GM12878 (cell line): ENCODE measurements around the gene POR. TPM values are rescaled to one million over a fixed set of nuclear protein-coding genes. Genes with fewer than 3 reads are reported as not detected.

Source experiments
- ATAC-seq: fragments of 200-7000 bp; cut with Tn5 transposase; 3 replicates; pipeline ENCODE4 v1.9.1; 2020; ENCODE audit warnings: mild to moderate bottlenecking, moderate library complexity
- BruUV-seq: library from RNA; stranded (reverse); fragments of 400-500 nt; replicated peaks from 2 replicates; lab custom pipeline; 2021; lab: Mats Ljungman, UMichigan
- CTCF ChIA-PET: fragments of 300-600 bp; sonication (Branson Sonifier 250); formaldehyde crosslinking; extraction: SDS; loops from one replicate; lab custom pipeline; 2021; ENCODE audit warnings: inconsistent platforms; lab: Yijun Ruan, JAX
- POLR2A ChIA-PET: fragments of 350-600 bp; formaldehyde crosslinking; extraction: SDS; loops from one replicate; lab custom pipeline; 2021; ENCODE audit warnings: inconsistent platforms; lab: Charles Lee
- RAD21 ChIA-PET: fragments of 300-600 bp; sonication (Branson Sonifier 250); formaldehyde crosslinking; loops from one replicate; lab custom pipeline; 2023; ENCODE audit warnings: antibody characterized with exemption; ENCODE audit not compliant: unreplicated experiment; lab: Charles Lee
- SMC1A ChIA-PET: fragments of 300-600 bp; sonication (Branson Sonifier 250); formaldehyde crosslinking; loops from one replicate; lab custom pipeline; 2023; ENCODE audit not compliant: unreplicated experiment, uncharacterized antibody; lab: Charles Lee
- DNase-seq: peaks from one replicate; pipeline ENCODE4 v3.0.0-alpha.2; 2011; ENCODE audit warnings: low read depth, low spot score
- FAIRE-seq: peaks from 3 replicates; lab custom pipeline; 2011; peaks lifted over from hg19 to GRCh38; lab: Jason Lieb, UNC
- H2AFZ ChIP-seq: 2 replicates; pipeline ENCODE4 v1.6.0; 2011; ENCODE audit warnings: low read depth, low read length, control low read depth; ENCODE audit not compliant: control insufficient read depth
- H3K27ac ChIP-seq: 2 replicates; pipeline ENCODE4 v1.5.1; 2011; ENCODE audit warnings: control low read depth; ENCODE audit not compliant: control insufficient read depth, insufficient read depth
- H3K27me3 ChIP-seq, 2 experiments: replicated peaks in 1 of 2; 2 replicates each; pipeline versions ENCODE4 v1.6.0 to v1.6.1; 2011; ENCODE audit warnings: low read length in 1 of 2; ENCODE audit not compliant: control insufficient read depth in 2 of 2, insufficient read depth in 2 of 2
- H3K36me3 ChIP-seq, 2 experiments: 2 replicates each; pipeline ENCODE4 v1.5.1; 2011; ENCODE audit warnings: low read length in 1 of 2; ENCODE audit not compliant: control insufficient read depth in 2 of 2, insufficient read depth in 2 of 2
- H3K4me1 ChIP-seq: 2 replicates; pipeline ENCODE4 v1.6.1; 2011; ENCODE audit warnings: mild to moderate bottlenecking, low read length, moderate library complexity, mixed read lengths; ENCODE audit not compliant: control insufficient read depth, insufficient read depth
- H3K4me2 ChIP-seq: 2 replicates; pipeline ENCODE4 v1.6.0; 2011; ENCODE audit warnings: control low read depth; ENCODE audit not compliant: control insufficient read depth, insufficient read depth
- H3K4me3 ChIP-seq: fragments of 200-600 bp; sonication (generic); 2 replicates; pipeline ENCODE4 v1.5.1; 2016
- H3K79me2 ChIP-seq: 2 replicates; pipeline ENCODE4 v1.6.0; 2011; ENCODE audit warnings: low read length; ENCODE audit not compliant: control insufficient read depth, insufficient read depth
- H3K9ac ChIP-seq: 2 replicates; pipeline ENCODE4 v1.8.0; 2011; ENCODE audit warnings: low read length, control low read depth, mixed read lengths; ENCODE audit not compliant: control insufficient read depth, insufficient read depth
- H3K9me3 ChIP-seq: replicated peaks from 3 replicates; pipeline ENCODE4 v1.5.1; 2011; ENCODE audit warnings: mild to moderate bottlenecking, low read length; ENCODE audit not compliant: control insufficient read depth, insufficient read depth
- H4K20me1 ChIP-seq: 2 replicates; pipeline ENCODE4 v1.6.0; 2011; ENCODE audit not compliant: control insufficient read depth, insufficient read depth
- ASH2L ChIP-seq: fragments of 300-600, 200-600 bp; sonication (generic); IDR thresholded peaks from 2 replicates; pipeline ENCODE4 v1.6.1; 2017; ENCODE audit warnings: low read depth, mild to moderate bottlenecking, borderline replicate concordance
- CBX5 ChIP-seq: sonication (generic); IDR thresholded peaks from 2 replicates; pipeline ENCODE4 v1.6.1; 2016; ENCODE audit warnings: low read depth, moderate library complexity, mild to moderate bottlenecking, inconsistent platforms
- CHD4 ChIP-seq: fragments of 200-600 bp; sonication (generic); IDR thresholded peaks from 2 replicates; pipeline ENCODE4 v1.6.1; 2016; ENCODE audit warnings: mild to moderate bottlenecking
- CREM ChIP-seq: IDR thresholded peaks from 2 replicates; pipeline ENCODE4 v1.6.1; 2014; ENCODE audit warnings: antibody characterized with exemption, low read depth
- DPF2 ChIP-seq: fragments of 450-650 bp; IDR thresholded peaks from 2 replicates; pipeline ENCODE4 v1.6.1; 2017; ENCODE audit warnings: mild to moderate bottlenecking
- EZH2 ChIP-seq: IDR thresholded peaks from 2 replicates; pipeline ENCODE4 v1.6.1; 2012; ENCODE audit warnings: low read depth, mild to moderate bottlenecking, control low read depth, inconsistent platforms, low read length, borderline replicate concordance; ENCODE audit not compliant: control insufficient read depth
- RUNX3 ChIP-seq: IDR thresholded peaks from 2 replicates; pipeline ENCODE4 v1.6.1; 2012; ENCODE audit warnings: low read length, inconsistent platforms
- SMC3 ChIP-seq: IDR thresholded peaks from 2 replicates; pipeline ENCODE4 v1.6.1; 2011; ENCODE audit warnings: low read length, improper control_type of control experiment, borderline replicate concordance
- SREBF2 ChIP-seq: IDR thresholded peaks from 2 replicates; pipeline ENCODE4 v1.6.1; 2012; ENCODE audit warnings: mild to moderate bottlenecking, low read length
- ZBTB4 ChIP-seq: fragments of 450-650 bp; formaldehyde crosslinking; IDR thresholded peaks from 2 replicates; pipeline ENCODE4 v1.4.0; 2022; ENCODE audit warnings: mild to moderate bottlenecking, moderate library complexity
- ZNF384 ChIP-seq: IDR thresholded peaks from 2 replicates; pipeline ENCODE4 v1.6.1; 2012; ENCODE audit warnings: low read depth, mild to moderate bottlenecking, low read length, improper control_type of control experiment, borderline replicate concordance
- ZNF622 ChIP-seq: fragments of 450-650 bp; IDR thresholded peaks from 2 replicates; pipeline ENCODE4 v1.6.1; 2017; ENCODE audit warnings: mild to moderate bottlenecking, inconsistent platforms
- ZSCAN29 ChIP-seq: fragments of 450-650 bp; IDR thresholded peaks from 2 replicates; pipeline ENCODE4 v1.6.1; 2017; ENCODE audit warnings: mild to moderate bottlenecking, moderate library complexity
- WGBS: methylation state at CpG from one replicate; pipeline ENCODE4 v1.1.6; 2016; ENCODE audit warnings: low lambda C conversion rate; ENCODE audit not compliant: insufficient replicate concordance, insufficient coverage; ENCODE audit errors: missing lambda C conversion rate; 5-methylcytosine and 5-hydroxymethylcytosine counted together
- in situ Hi-C: fragments of 300-500 bp; cut with MboI; formaldehyde crosslinking; loops from 9 replicates; pipeline ENCODE4 v1.14.3; 2018; ENCODE audit warnings: mixed read lengths
- intact Hi-C: fragments of 100-400 bp; cut with micrococcal nuclease; formaldehyde crosslinking; loops from one replicate; pipeline ENCODE4 v1.14.2; 2022; ENCODE audit not compliant: unreplicated experiment
- polyA plus RNA-seq, 11 experiments: library from polyadenylated mRNA; depleted of rRNA in 4 of 11; unstranded in 6 of 11; stranded (reverse) in 5 of 11; fragments of >200 nt; fragmentation: Nextera tagmentation in 4 of 11; fragmentation: Illumina TruSeq in 1 of 11; extraction: Ambion mirVana in 4 of 11; extraction: Trizol in 1 of 11; gene quantifications; 1 replicate in 1 of 11; 2 replicates in 10 of 11; pipeline versions ENCODE4 v1.2.1 to v1.2.3, GENCODE V29; 2011 to 2016; ENCODE audit warnings: inconsistent platforms in 2 of 11, missing spikeins in 2 of 11, low read depth in 1 of 11
- total RNA-seq, 4 experiments: library from RNA; depleted of rRNA in 3 of 4; stranded (reverse); fragments of >200 nt in 3 of 4; fragmentation: Illumina TruSeq in 1 of 4; extraction: Trizol in 1 of 4; gene quantifications; 2 replicates each; pipeline versions ENCODE4 v1.2.1 to v1.2.3, GENCODE V29; 2013 to 2021
- TF ChIP-seq, protein P1 (sequence below): fragments of 450-650 bp; formaldehyde crosslinking; IDR thresholded peaks from 2 replicates; pipeline ENCODE4 v1.4.0; 2020; ENCODE audit warnings: mild to moderate bottlenecking, moderate library complexity

POR gene
- total and polyA plus RNA-seq, 10 of the 15 experiments (the other 5 are each of a cell fraction or from before 2014, with no cell fraction given), result 2.2 to 75.8 (median 35.9) TPM

GRCh38 chr7:75955331-75955955 is 40.5 kb downstream of the POR start:
- ChIA-PET SMC1A (no interaction called here), CTCF (no interaction called here), POLR2A (no interaction called here), RAD21 (no interaction called here)
- no peak for TF ChIP-seq CHD4
- TF ChIP-seq ZNF384, result no peak
- no peak for TF ChIP-seq RUNX3
- no peak for TF ChIP-seq ZNF622
- TF ChIP-seq DPF2, result no peak
- no peak for TF ChIP-seq CBX5
- no peak for TF ChIP-seq SREBF2
- no peak for TF ChIP-seq ZBTB4 (CRISPR knock-in tag)
- no peak for TF ChIP-seq SMC3
- no peak for TF ChIP-seq ASH2L
- TF ChIP-seq, protein P1, sequence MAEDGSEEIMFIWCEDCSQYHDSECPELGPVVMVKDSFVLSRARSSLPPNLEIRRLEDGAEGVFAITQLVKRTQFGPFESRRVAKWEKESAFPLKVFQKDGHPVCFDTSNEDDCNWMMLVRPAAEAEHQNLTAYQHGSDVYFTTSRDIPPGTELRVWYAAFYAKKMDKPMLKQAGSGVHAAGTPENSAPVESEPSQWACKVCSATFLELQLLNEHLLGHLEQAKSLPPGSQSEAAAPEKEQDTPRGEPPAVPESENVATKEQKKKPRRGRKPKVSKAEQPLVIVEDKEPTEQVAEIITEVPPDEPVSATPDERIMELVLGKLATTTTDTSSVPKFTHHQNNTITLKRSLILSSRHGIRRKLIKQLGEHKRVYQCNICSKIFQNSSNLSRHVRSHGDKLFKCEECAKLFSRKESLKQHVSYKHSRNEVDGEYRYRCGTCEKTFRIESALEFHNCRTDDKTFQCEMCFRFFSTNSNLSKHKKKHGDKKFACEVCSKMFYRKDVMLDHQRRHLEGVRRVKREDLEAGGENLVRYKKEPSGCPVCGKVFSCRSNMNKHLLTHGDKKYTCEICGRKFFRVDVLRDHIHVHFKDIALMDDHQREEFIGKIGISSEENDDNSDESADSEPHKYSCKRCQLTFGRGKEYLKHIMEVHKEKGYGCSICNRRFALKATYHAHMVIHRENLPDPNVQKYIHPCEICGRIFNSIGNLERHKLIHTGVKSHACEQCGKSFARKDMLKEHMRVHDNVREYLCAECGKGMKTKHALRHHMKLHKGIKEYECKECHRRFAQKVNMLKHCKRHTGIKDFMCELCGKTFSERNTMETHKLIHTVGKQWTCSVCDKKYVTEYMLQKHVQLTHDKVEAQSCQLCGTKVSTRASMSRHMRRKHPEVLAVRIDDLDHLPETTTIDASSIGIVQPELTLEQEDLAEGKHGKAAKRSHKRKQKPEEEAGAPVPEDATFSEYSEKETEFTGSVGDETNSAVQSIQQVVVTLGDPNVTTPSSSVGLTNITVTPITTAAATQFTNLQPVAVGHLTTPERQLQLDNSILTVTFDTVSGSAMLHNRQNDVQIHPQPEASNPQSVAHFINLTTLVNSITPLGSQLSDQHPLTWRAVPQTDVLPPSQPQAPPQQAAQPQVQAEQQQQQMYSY, result no peak
- no peak for TF ChIP-seq EZH2
- TF ChIP-seq ZSCAN29, result no peak
- no peak for TF ChIP-seq CREM
- no peak for FAIRE-seq
- intact Hi-C loops (no loop called here), in situ Hi-C loops (no loop called here)
- H3K36me3 ChIP-seq, result peaks cover 4 to 6% of the 10 kb centered on the region in 2 experiments; a peak in 3 of 4 replicates
- no peak overlapping the region for H3K4me3 ChIP-seq
- BruUV-seq, result TSS peak; percentile 49
- no peak overlapping the region for H3K4me2 ChIP-seq
- H3K9ac ChIP-seq, result no peak overlapping the region
- no peaks in the 10 kb centered on the region for H3K4me1 ChIP-seq
- no peaks in the 10 kb centered on the region for H3K79me2 ChIP-seq
- H2AFZ ChIP-seq, result no peak overlapping the region
- no peaks in the 10 kb centered on the region for H4K20me1 ChIP-seq
- H3K27ac ChIP-seq, result no peak overlapping the region
- DNase-seq, result no peak
- no peaks in the 10 kb centered on the region for H3K9me3 ChIP-seq
- ATAC-seq, result no peak
- WGBS, result 95% methylated on average over 12 of the region's 12 CpGs
- H3K27me3 ChIP-seq, result no peaks in the 10 kb centered on the region
